GM12891 (cell line): Measurements from ENCODE around the gene ATXN3L.
A peak's percentile ranks its signal among the peaks of the same experiment; 100 is the strongest.

ENCODE experiments used
- DNase-seq: peaks from one replicate; pipeline ENCODE4 v3.0.0; 2011; ENCODE audit warnings: low spot score; ENCODE audit not compliant: insufficient read length
- FAIRE-seq: peaks from 2 replicates; lab custom pipeline; 2011; peaks lifted over from hg19 to GRCh38; lab: Jason Lieb, UNC
- PAX5 ChIP-seq: IDR thresholded peaks from 2 replicates; pipeline ENCODE4 v1.6.1; 2011; ENCODE audit warnings: low read length, moderate library complexity, mild to moderate bottlenecking; ENCODE audit not compliant: insufficient read depth, severe bottlenecking
- POLR2A ChIP-seq: IDR thresholded peaks from 2 replicates; pipeline ENCODE4 v1.6.1; 2011; ENCODE audit warnings: low read depth, low read length, control low read depth
- POLR2AphosphoS5 ChIP-seq: IDR thresholded peaks from 2 replicates; pipeline ENCODE4 v1.6.1; 2011; ENCODE audit warnings: low read depth, low read length, control low read depth
- POU2F2 ChIP-seq: IDR thresholded peaks from 2 replicates; pipeline ENCODE4 v1.6.1; 2011; ENCODE audit warnings: low read depth, mild to moderate bottlenecking, control low read depth, low read length, moderate library complexity
- SPI1 ChIP-seq: IDR thresholded peaks from 2 replicates; pipeline ENCODE4 v1.6.1; 2011; ENCODE audit warnings: low read depth, low read length, control low read depth
- TAF1 ChIP-seq: IDR thresholded peaks from 2 replicates; pipeline ENCODE4 v1.6.1; 2011; ENCODE audit warnings: low read depth, low read length, control low read depth

The ATXN3L gene

DNA sequence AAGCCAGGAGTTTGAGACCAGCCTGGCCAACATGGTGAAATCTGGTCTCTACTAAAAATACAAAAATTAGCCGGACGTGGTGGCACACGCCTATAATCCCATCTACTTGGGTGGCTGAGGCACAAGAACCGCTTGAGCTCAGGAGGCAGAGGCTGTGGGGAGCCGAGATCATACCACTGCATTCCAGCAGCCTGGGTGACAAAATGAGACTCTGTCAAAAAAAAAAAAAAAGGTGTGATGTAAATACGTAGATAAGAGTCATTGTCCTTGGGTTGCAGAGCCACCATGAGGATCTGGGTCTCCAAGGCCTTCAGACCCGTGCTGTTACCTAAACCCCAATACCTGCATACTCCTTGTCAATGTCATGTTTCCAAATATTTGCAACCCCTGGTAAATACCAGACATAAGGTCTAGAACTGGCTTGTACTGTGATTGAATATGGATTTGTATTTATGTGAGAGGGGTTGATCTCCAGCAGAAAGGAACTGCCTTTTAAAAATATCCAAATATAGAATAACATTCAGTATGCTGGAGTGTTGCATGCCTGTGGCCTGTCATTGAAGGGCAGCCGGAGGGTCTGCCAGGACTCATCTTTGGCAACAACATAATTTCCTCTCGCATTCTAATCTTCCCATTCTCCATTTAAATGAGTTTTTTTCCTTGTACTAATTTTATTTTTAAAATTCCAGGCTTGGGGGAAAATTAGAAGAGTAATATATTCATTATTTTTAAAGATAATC is 40.4 kb downstream of the ATXN3L start:
- no peak for DNase-seq
- FAIRE-seq: no peak
- TF ChIP-seq SPI1: no peak
- TF ChIP-seq TAF1: no peak
- TF ChIP-seq PAX5: no peak
- TF ChIP-seq POLR2AphosphoS5: no peak
- no peak for TF ChIP-seq POU2F2
- no peak for TF ChIP-seq POLR2A

DNA sequence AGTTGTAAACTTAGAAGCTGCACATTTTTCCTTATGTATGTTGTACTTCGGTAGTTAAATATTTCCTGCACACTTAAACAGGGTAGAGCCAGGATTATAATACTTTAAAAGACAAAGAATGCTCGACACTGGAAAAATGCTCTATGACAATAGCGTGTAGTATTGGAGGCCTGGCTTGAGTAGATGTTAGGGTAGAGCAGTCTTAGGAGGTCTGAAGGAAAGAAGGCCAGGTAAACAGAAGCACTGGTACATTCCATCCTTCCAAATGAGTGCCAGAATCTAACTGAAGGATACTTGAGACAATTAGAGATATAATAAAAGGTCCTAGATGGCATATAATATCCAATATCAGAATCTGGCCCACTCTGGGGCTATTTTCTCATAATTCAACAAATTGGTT is 42.3 kb downstream of the ATXN3L start:
- TF ChIP-seq SPI1 (no peak), TAF1 (no peak), POLR2AphosphoS5 (no peak), POLR2A (no peak), PAX5 (no peak), POU2F2 (no peak)
- DNase-seq (no peak), FAIRE-seq (no peak)

DNA sequence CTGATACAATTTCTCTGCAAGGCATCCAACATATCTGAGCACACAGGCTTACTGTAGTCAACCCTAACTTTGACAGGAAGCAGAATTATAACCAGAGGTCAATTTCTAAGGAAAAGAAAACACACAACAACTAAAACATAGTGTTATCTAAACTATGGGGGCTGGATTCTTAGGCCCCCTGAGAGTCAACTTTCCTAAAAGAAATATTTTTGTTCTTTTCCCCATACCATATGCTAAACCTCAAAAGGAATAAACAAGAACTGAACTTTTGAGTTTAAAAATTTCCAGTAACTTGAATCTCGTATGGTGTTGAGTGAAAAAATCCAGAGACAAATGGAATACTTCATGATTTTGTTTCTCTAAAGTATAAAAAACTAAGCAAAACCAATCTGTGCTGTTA is 42.9 kb downstream of the ATXN3L start:
- TF ChIP-seq POU2F2: no peak
- TF ChIP-seq SPI1: no peak
- no peak for TF ChIP-seq TAF1
- no peak for TF ChIP-seq POLR2AphosphoS5
- TF ChIP-seq POLR2A: no peak
- TF ChIP-seq PAX5: no peak
- no peak for DNase-seq
- FAIRE-seq: no peak

DNA sequence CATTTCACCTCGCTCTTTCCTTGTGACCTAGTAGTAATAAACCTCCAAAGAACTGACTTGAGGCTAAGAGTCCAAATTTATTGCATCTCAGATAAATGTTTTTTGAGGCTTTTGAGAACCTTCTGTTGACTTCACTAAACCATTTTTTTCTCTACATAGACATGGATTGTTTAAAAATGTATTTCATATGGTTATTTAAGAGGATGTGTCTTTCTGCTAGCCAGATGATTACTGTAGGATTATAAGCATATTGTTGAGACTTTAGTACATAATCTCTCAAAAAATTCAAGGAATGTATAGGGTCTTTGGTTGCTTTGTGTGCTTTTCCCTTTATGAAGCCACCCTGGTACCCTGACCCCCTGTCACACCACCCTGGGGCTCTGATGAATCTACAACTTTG is 44.8 kb downstream of the ATXN3L start:
- FAIRE-seq (no peak), DNase-seq (no peak)
- TF ChIP-seq POU2F2: no peak
- TF ChIP-seq SPI1: no peak
- TF ChIP-seq TAF1: no peak
- no peak for TF ChIP-seq POLR2AphosphoS5
- no peak for TF ChIP-seq POLR2A
- TF ChIP-seq PAX5: no peak

DNA sequence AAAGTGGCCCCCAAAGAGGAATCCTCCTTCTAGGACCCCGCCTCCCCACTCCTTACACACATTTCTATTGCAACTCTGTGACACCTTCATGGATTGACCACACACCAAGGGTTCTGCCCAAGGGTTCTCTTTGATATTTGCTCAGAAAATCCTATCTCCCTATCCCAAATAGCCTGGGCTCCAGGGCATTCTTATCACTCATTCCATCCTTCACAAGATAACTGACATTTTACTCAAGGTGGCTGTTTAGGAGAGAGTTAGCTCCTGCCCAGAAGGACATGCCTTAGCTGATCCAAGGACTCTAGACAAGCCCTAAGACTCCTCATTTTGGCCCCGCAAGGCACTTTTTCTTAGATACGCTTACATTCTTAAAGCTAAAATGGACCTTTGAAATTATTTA is 47.4 kb downstream of the ATXN3L start:
- no peak for DNase-seq
- no peak for TF ChIP-seq TAF1
- no peak for TF ChIP-seq POLR2A
- TF ChIP-seq PAX5: no peak
- FAIRE-seq: no peak

DNA sequence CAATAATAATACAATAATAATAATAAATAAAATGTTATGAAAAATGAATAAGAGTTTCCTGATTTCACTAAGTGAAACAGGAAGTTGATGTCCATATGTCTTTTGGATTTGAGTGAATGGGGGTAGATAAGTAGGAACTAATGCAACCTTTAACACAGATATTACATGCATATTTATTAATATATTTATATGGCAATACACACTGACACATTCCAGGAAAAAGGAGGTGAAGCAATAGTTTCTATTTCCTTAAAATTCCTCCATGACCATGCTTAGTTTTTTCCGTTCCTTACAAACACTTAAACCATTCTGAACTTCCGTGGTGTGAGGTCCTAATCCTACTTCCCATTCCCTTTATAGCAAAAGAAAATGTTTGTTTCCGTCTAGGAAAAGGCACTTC is 48.3 kb downstream of the ATXN3L start:
- DNase-seq (no peak), FAIRE-seq (no peak)
- no peak for TF ChIP-seq TAF1
- TF ChIP-seq POLR2A: no peak

DNA sequence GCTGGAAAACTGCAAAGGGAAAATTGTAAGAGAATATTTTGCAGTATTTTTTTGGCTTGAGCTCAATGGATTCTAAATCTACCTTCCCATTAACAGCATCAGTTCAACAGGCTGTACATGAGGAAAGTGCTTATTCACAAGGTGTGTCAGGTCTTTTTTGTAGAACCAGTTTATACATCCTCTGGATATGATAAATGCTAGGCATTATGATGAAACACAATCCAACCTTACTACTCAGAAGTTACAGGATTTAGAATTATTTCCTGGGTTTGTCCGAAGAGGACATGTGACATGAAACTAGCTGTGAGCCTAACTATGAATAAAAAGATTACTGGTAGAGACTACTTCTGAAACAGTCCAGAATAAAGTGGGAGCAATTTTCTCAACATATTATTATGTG is 49.5 kb downstream of the ATXN3L start:
- peak; percentile 77 for FAIRE-seq
- no peak for DNase-seq
- TF ChIP-seq PAX5: no peak

DNA sequence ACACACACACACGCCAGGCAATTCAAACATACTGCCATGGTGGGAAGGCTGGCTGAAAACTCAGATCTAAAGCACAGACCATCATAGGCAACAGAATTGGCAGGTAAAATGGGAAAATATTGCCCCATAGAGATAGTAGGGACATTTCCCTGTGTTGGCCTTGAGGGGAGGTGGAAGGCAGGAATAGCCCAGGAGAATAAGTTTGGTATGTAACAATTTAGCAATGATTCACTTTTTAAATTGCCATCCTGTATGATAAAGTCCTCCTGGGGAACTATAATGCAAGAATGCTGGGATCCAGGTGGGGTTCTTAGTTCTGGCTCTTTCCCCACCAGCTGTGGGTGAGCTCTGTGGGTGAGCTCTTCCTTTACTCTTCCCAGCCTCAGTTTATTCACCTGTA is 51.0 kb downstream of the ATXN3L start:
- FAIRE-seq (no peak), DNase-seq (no peak)
- TF ChIP-seq POLR2AphosphoS5 (no peak), TAF1 (no peak), POLR2A (no peak), SPI1 (no peak), POU2F2 (no peak), PAX5 (no peak)
